H9 (cell line): ENCODE measurements around the gene DPH1. TPM values are rescaled to one million over a fixed set of nuclear protein-coding genes. Genes with fewer than 3 reads are reported as not detected.

Experiments
- DNase-seq: peaks from one replicate; pipeline ENCODE4 v3.0.0-alpha.2; 2017
- H2AFZ ChIP-seq: one replicate; pipeline ENCODE4 v1.6.1; 2013; ENCODE audit warnings: mild to moderate bottlenecking, low read length, control low read depth, moderate library complexity
- H2AK5ac ChIP-seq: 2 replicates; pipeline ENCODE4 v1.6.1; 2013; ENCODE audit warnings: low read length, control low read depth, mixed read lengths; ENCODE audit not compliant: insufficient read length
- H2BK120ac ChIP-seq: one replicate; pipeline ENCODE4 v1.6.1; 2013; ENCODE audit warnings: low read depth, mild to moderate bottlenecking, low read length, control low read depth, inconsistent platforms; ENCODE audit not compliant: poor library complexity, severe bottlenecking
- H2BK12ac ChIP-seq: 2 replicates; pipeline ENCODE4 v1.6.1; 2013; ENCODE audit warnings: low read length, control low read depth, mixed read lengths, low read depth; ENCODE audit not compliant: insufficient read length
- H2BK15ac ChIP-seq: 2 replicates; pipeline ENCODE4 v1.6.1; 2013; ENCODE audit warnings: low read depth, low read length, control low read depth
- H2BK20ac ChIP-seq: one replicate; pipeline ENCODE4 v1.6.1; 2013; ENCODE audit warnings: low read depth, mild to moderate bottlenecking, low read length, control low read depth, inconsistent platforms; ENCODE audit not compliant: poor library complexity, severe bottlenecking
- H2BK5ac ChIP-seq: 2 replicates; pipeline ENCODE4 v1.6.1; 2013; ENCODE audit warnings: low read length, control low read depth, mixed read lengths; ENCODE audit not compliant: insufficient read length
- H3K14ac ChIP-seq: 2 replicates; pipeline ENCODE4 v1.6.1; 2013; ENCODE audit warnings: low read length, control low read depth; ENCODE audit not compliant: insufficient read depth
- H3K18ac ChIP-seq: 2 replicates; pipeline ENCODE4 v1.6.1; 2013; ENCODE audit warnings: low read depth, mild to moderate bottlenecking, mixed read lengths, low read length, control low read depth; ENCODE audit not compliant: insufficient read length
- H3K23ac ChIP-seq: 2 replicates; pipeline ENCODE4 v1.6.1; 2013; ENCODE audit warnings: low read length, control low read depth, mixed read lengths, low read depth; ENCODE audit not compliant: insufficient read length
- H3K23me2 ChIP-seq: 2 replicates; pipeline ENCODE4 v1.6.1; 2013; ENCODE audit warnings: low read depth, mild to moderate bottlenecking, mixed read lengths, low read length, control low read depth; ENCODE audit not compliant: insufficient read length, poor library complexity, severe bottlenecking
- H3K27ac ChIP-seq: 2 replicates; pipeline ENCODE4 v1.5.1; 2013; ENCODE audit warnings: low read length, control low read depth, mixed read lengths, low read depth; ENCODE audit not compliant: insufficient read length
- H3K27me3 ChIP-seq: 2 replicates; pipeline ENCODE4 v1.6.1; 2013; ENCODE audit warnings: low read length, control low read depth, inconsistent platforms; ENCODE audit not compliant: insufficient read depth
- H3K4ac ChIP-seq: 2 replicates; pipeline ENCODE4 v1.6.1; 2013; ENCODE audit warnings: low read depth, mild to moderate bottlenecking, control low read depth, inconsistent platforms, low read length, moderate library complexity
- H3K4me1 ChIP-seq: 2 replicates; pipeline ENCODE4 v1.6.1; 2013; ENCODE audit warnings: low read length, control low read depth, inconsistent platforms; ENCODE audit not compliant: insufficient read depth
- H3K4me2 ChIP-seq: 2 replicates; pipeline ENCODE4 v1.6.1; 2013; ENCODE audit warnings: low read length, control low read depth, mixed read lengths; ENCODE audit not compliant: insufficient read length, insufficient read depth
- H3K56ac ChIP-seq: 2 replicates; pipeline ENCODE4 v1.6.1; 2013; ENCODE audit warnings: low read depth, mild to moderate bottlenecking, mixed read lengths, low read length, control low read depth; ENCODE audit not compliant: insufficient read length
- H3K79me1 ChIP-seq: 2 replicates; pipeline ENCODE4 v1.6.1; 2013; ENCODE audit warnings: low read depth, mild to moderate bottlenecking, moderate library complexity, low read length, control low read depth, inconsistent platforms; ENCODE audit not compliant: insufficient read depth, poor library complexity, severe bottlenecking
- H3K79me2 ChIP-seq: 2 replicates; pipeline ENCODE4 v1.6.1; 2013; ENCODE audit warnings: low read length, control low read depth, inconsistent platforms; ENCODE audit not compliant: insufficient read depth
- H3K9ac ChIP-seq: 2 replicates; pipeline ENCODE4 v1.6.1; 2013; ENCODE audit warnings: low read length, control low read depth, mixed read lengths; ENCODE audit not compliant: insufficient read length; ENCODE audit errors: extremely low read depth
- H3K9me3 ChIP-seq: one replicate; pipeline ENCODE4 v1.6.1; 2013; ENCODE audit warnings: low read depth, low read length, inconsistent platforms; ENCODE audit not compliant: control insufficient read depth
- H3T11ph ChIP-seq: one replicate; pipeline ENCODE4 v1.6.1; 2013; ENCODE audit warnings: mild to moderate bottlenecking, low read length, control low read depth, inconsistent platforms
- H4K20me1 ChIP-seq: one replicate; pipeline ENCODE4 v1.6.1; 2013; ENCODE audit not compliant: control insufficient read depth, insufficient read length, insufficient read depth
- H4K5ac ChIP-seq: 2 replicates; pipeline ENCODE4 v1.6.1; 2013; ENCODE audit warnings: low read depth, mild to moderate bottlenecking, mixed read lengths, low read length, control low read depth; ENCODE audit not compliant: insufficient read length
- H4K8ac ChIP-seq: replicated peaks from 2 replicates; pipeline ENCODE4 v1.6.1; 2013; ENCODE audit warnings: low read length, control low read depth, mixed read lengths, low read depth; ENCODE audit not compliant: insufficient read length
- H4K91ac ChIP-seq: 2 replicates; pipeline ENCODE4 v1.6.1; 2013; ENCODE audit warnings: low read depth, mild to moderate bottlenecking, moderate library complexity, mixed read lengths, low read length, control low read depth; ENCODE audit not compliant: insufficient read length
- H3K27ac Mint-ChIP-seq, 3 experiments: 2 replicates in 2 of 3; 3 replicates in 1 of 3; pipeline ENCODE4 v1.8.0; 2020 to 2021; ENCODE audit warnings: mixed read lengths in 3 of 3, mild to moderate bottlenecking in 1 of 3, moderate library complexity in 1 of 3
- H3K27me3 Mint-ChIP-seq: 2 replicates; pipeline ENCODE4 v1.8.0; 2021; ENCODE audit warnings: low read depth, mild to moderate bottlenecking, moderate library complexity, mixed read lengths
- H3K36me3 Mint-ChIP-seq, 3 experiments: 2 replicates in 2 of 3; 3 replicates in 1 of 3; pipeline ENCODE4 v1.8.0; 2020 to 2021; ENCODE audit warnings: low read depth in 3 of 3, mixed read lengths in 3 of 3; ENCODE audit not compliant: insufficient read depth in 1 of 3
- H3K4me1 Mint-ChIP-seq, 2 experiments: 2 replicates each; pipeline ENCODE4 v1.8.0; 2020; ENCODE audit warnings: mixed read lengths in 2 of 2
- H3K4me3 Mint-ChIP-seq, 2 experiments: 2 replicates in 1 of 2; 3 replicates in 1 of 2; pipeline ENCODE4 v1.8.0; 2020 to 2021; ENCODE audit warnings: mild to moderate bottlenecking in 2 of 2, mixed read lengths in 2 of 2, moderate library complexity in 1 of 2
- H3K9me3 Mint-ChIP-seq, 2 experiments: 2 replicates in 1 of 2; 3 replicates in 1 of 2; pipeline ENCODE4 v1.8.0; 2020; ENCODE audit warnings: mild to moderate bottlenecking in 2 of 2, mixed read lengths in 2 of 2, moderate library complexity in 1 of 2
- WGBS: extraction: QIAGEN DNeasy Blood & Tissue Kit; methylation state at CpG from one replicate; pipeline ENCODE4 v1.1.7; 2013; ENCODE audit warnings: missing lambda C conversion rate, low lambda C conversion rate, mixed read lengths; ENCODE audit not compliant: insufficient read length; ENCODE audit errors: extremely low coverage; 5-methylcytosine and 5-hydroxymethylcytosine counted together
- total RNA-seq: library from RNA; stranded (reverse); gene quantifications from 2 replicates; pipeline ENCODE4 v1.2.1, GENCODE V29; 2021
- TF ChIP-seq, protein P1 (sequence below): fragments of 200-600 bp; sonication (generic); conservative IDR thresholded peaks from 3 replicates; pipeline ENCODE4 v1.8.0; 2021; ENCODE audit warnings: antibody characterized with exemption, mild to moderate bottlenecking

Gene DPH1
- total RNA-seq, 1 experiment from 2014 or later = 27.5 TPM

DNA sequence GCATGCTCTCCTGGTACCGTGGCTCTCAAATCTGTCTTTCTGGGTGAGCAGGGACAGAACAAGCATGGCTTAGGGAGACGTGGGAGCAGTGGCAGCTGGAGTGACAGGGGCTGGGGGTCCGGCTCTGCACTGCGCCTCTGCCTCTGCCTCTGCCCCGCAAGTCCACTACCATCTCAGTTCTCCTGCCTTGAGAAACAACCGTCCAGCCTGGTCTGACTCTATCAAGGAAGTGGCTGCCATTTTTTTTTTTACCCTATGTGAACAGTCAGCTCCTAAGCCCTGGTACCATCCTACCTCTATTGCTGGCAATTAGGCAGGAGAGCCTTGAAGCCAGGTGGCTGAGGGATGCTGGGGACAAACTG lies 41.1 kb downstream of the DPH1 start:
- H2AK5ac ChIP-seq = no peak overlapping the region
- Mint-ChIP-seq H3K27me3 (no peaks in the 10 kb centered on the region), H3K27ac (peak overlapping the region in 2 of 3 experiments; percentile 24 to 50; a peak in 3 of 7 replicates), H3K4me3 (no peak overlapping the region), H3K36me3 (peaks cover 3 to 28% (median 10%) of the 10 kb centered on the region in 3 experiments; a peak in 6 of 7 replicates), H3K9me3 (no peaks in the 10 kb centered on the region), H3K4me1 (peaks cover 31% of the 10 kb centered on the region in 2 experiments)
- H3K27ac ChIP-seq = no peak overlapping the region
- no peak overlapping the region for H2BK5ac ChIP-seq
- H3K79me1 ChIP-seq = no peaks in the 10 kb centered on the region
- no peaks in the 10 kb centered on the region for H3K79me2 ChIP-seq
- no peak overlapping the region for H3K4me2 ChIP-seq
- H3T11ph ChIP-seq = no peak overlapping the region
- WGBS = no CpG with 5 or more reads among the region's 6 CpGs
- no peak overlapping the region for H3K56ac ChIP-seq
- no peaks in the 10 kb centered on the region for H3K9me3 ChIP-seq
- TF ChIP-seq, protein P1, sequence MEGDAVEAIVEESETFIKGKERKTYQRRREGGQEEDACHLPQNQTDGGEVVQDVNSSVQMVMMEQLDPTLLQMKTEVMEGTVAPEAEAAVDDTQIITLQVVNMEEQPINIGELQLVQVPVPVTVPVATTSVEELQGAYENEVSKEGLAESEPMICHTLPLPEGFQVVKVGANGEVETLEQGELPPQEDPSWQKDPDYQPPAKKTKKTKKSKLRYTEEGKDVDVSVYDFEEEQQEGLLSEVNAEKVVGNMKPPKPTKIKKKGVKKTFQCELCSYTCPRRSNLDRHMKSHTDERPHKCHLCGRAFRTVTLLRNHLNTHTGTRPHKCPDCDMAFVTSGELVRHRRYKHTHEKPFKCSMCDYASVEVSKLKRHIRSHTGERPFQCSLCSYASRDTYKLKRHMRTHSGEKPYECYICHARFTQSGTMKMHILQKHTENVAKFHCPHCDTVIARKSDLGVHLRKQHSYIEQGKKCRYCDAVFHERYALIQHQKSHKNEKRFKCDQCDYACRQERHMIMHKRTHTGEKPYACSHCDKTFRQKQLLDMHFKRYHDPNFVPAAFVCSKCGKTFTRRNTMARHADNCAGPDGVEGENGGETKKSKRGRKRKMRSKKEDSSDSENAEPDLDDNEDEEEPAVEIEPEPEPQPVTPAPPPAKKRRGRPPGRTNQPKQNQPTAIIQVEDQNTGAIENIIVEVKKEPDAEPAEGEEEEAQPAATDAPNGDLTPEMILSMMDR = no peak
- H3K27me3 ChIP-seq = no peaks in the 10 kb centered on the region
- no peaks in the 10 kb centered on the region for H3K4me1 ChIP-seq
- no peak overlapping the region for H3K4ac ChIP-seq
- peaks cover 1% of the 10 kb centered on the region for H4K20me1 ChIP-seq
- no peak overlapping the region for H4K91ac ChIP-seq
- H4K5ac ChIP-seq = no peak overlapping the region
- H2BK15ac ChIP-seq = no peak overlapping the region
- H2AFZ ChIP-seq = no peak overlapping the region
- H3K23ac ChIP-seq = no peak overlapping the region
- H3K14ac ChIP-seq = no peak overlapping the region
- no peak overlapping the region for H3K18ac ChIP-seq
- no peak overlapping the region for H2BK20ac ChIP-seq
- H4K8ac ChIP-seq = no peak overlapping the region
- H2BK12ac ChIP-seq = no peak overlapping the region
- no peak for DNase-seq
- H2BK120ac ChIP-seq = no peak overlapping the region
- no peak overlapping the region for H3K9ac ChIP-seq
- H3K23me2 ChIP-seq = no peaks in the 10 kb centered on the region
